Putamen (tissue), 1 donor: Measurements from ENCODE around the gene GATAD2B.

Experiments used
- DNase-seq: peaks from one replicate; pipeline ENCODE4 v3.0.0-alpha.2; 2016; ENCODE audit warnings: low spot score

GATAD2B gene

GRCh38 chr1:153922972-153923925, at the start of gene GATAD2B:
Gene GATAD2B, minus strand, starts transcription at chr1:153922972. Its CDS starts 94,625 bp downstream, at chr1:153828347.
- DNase-seq, result peak; percentile 100

DNA sequence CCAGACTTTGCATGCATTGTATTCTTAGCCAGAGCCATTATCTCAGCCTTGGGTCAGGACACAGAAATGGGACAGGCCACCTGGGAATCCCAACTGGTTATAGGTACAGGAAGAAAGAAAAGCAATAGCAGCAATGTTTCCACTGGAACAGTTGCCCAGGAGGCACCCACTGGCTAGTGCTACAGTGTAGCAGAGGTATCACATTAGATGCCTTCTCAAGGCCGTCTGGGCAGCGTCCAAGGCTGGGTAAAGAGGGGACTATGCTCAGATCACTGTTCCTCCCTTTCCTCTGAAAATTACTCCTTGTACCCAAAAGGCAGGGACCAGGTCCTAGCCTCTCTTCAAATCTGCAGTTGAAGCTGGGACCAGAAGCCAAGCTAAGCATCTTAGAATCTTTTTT, 47.6 kb upstream of the GATAD2B start:
- no peak for DNase-seq

DNA sequence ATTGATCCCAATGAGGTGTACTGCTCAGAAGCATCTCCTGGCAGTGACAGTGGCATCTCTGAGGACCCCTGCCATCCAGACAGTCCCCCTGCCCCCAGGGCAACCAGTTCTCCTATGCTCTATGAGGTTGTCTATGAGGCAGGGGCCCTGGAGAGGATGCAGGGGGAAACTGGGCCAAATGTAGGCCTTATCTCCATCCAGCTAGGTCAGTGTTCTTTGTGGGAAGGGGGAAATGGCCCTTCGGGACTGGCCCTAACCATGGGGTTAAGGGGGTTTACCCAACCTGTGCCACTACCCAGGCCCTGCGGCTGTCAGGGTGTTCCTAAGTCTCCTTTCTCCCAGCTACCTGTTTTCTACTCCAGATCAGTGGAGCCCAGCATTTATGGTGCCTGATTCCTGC, 46.2 kb upstream of the GATAD2B start:
- DNase-seq, result no peak

GRCh38 chr1:153968408-153968807, 45.6 kb upstream of the GATAD2B start:
- DNase-seq, result no peak

- no peak for DNase-seq
Measured at GRCh38 chr1:153968000-153968363, 45.2 kb upstream of the GATAD2B start.

DNA sequence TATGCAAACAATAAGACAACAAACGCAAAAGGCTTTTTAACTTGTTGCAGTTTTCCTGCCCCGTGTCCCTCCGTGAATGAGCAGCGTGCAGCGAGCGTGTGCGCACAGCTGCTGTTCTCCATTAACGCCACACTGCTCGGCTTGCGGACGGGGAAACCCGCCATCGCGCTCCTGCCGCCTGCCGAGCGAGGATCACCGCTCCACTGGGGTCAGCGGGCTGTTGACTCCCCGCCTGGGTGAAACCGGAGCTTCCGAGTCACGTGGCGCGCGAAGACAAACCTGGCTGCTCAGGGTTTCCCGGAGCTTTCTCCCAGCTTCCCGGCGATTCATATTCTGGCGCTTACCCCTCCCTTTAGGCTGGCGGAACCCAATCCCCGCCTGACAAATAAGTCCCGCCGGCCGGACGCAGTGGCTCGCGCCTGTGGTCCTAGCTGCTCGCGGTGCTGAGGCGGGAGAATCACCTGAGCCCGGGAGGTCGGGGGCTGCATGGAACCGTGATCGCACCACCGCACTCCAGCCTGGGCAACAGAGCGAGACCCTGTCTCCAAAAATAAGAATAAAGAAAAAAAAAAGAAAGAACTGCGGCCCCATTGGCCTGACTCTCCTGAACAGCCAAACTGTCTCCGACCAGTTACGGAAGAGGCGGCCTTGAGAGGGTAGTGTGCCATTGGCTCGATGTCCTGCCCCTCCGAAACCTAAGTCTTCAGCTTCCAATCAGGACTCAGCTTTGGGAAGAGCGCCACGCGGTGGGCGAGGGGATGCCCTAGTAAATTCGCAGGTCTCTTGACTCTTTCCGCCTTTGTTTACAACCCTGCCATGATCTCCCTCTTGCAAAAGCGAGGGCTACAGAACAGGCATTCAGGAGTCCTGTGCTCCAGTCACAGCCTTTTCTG, 44.6 kb upstream of the GATAD2B start, which contains the start of gene CREB3L4:
TSS of gene CREB3L4 (plus strand) at position 796 of the 893 bp plus-strand sequence. CDS start 624 bp downstream, outside the sequence.
- DNase-seq, result peak; percentile 98

GRCh38 chr1:153963850-153964331, 41.1 kb upstream of the GATAD2B start:
- no peak for DNase-seq

DNA sequence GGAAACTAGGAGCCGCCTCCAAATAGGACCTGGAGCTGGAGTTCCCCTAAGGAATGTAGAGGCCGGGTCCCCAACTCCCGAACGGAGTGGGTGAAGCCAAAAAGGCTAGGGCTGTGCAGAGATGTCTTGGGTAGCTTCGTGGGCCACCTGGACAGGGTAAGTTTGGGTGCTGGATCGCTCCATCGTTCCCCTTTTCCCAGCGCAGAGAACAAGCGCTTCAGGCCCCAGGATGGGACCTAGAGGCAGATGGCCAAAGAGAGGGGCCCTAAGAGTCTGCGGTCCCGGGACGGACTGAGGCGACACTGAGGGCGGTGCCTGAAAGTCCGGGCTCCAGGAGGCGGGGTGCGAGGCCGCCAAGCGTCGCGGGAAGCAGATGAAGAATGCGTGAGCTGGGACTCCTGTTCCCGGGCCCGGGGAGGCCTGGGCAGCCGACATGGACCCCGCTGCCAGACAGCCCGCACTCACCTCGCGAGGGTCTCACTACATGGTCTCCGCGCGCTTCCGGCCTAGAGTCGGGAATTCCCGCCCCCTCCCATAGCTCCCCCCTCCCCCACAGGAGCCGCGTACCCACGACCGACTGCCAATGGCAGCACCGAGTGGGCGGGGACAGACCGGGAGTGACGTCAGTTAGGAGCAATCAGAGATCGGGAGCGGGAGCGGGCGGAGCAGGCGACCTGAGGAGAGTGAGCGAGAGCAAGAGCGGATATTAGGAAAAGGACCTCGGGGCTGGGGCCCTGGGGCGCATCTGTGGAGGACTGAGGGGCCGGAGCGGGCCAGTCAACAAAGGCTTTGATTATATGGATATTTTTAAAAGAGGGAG, 40.5 kb upstream of the GATAD2B start, which contains the start of gene SLC39A1:
TSS of gene SLC39A1 (minus strand) at position 508 of the 820 bp plus-strand sequence. CDS start 822 bp downstream, outside the sequence.
- peak; percentile 98 for DNase-seq

- no peak for DNase-seq
Measured at GRCh38 chr1:153962088-153963029, 39.6 kb upstream of the GATAD2B start.

- DNase-seq, result no peak
Measured at GRCh38 chr1:153961421-153961820, 38.6 kb upstream of the GATAD2B start.

DNA sequence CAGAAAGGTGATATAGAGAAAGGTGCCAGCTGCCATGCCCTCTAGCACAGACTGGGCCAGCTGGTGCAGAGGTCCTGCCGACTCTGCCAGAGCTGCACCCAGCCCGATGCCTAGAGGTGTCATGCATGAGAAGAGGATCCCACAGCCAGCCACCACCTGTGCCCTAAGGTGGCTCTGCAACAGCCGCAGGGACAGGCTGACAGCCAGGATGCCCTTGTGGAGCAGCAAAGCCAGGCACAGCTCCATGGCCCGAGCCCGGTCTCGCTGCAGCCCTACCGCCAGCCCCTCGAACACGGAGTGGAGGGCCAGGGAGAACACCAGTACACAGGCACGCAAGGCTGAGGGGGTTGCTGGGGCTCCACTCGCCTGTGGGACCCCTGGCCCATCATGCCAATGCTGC, 37.4 kb upstream of the GATAD2B start:
- no peak for DNase-seq

DNA sequence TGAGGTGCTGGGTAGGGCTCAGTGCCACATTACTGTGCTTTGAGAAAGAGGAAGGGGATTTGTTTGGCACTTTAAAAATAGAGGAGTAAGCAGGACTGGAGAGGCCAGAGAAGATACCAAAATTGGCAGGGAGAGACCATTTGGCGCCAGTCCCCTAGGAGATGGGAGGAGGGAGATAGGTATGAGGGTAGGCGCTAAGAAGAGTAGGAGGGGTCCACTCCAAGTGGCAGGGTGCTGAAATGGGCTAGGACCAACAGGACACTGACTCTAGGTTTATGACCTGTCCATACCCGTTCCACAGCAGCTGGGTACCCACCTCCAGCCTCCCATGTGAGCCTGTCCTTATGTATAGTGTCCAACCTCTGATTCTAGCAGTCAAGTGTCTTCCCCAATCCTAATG, 36.7 kb upstream of the GATAD2B start:
- no peak for DNase-seq

- no peak for DNase-seq
Measured at GRCh38 chr1:153958961-153959260, 36.1 kb upstream of the GATAD2B start.

- DNase-seq, result peak; percentile 98
Measured at GRCh38 chr1:153958111-153958960, 35.6 kb upstream of the GATAD2B start, which contains the start of gene CRTC2. Gene CRTC2, minus strand, starts transcription at chr1:153958612. Its CDS starts 115 bp downstream, at chr1:153958497.

GRCh38 chr1:153957744-153958110, 35.0 kb upstream of the GATAD2B start:
- no peak for DNase-seq

- DNase-seq, result no peak
Measured at GRCh38 chr1:153956997-153957715, 34.4 kb upstream of the GATAD2B start.

GRCh38 chr1:153954826-153955225, 32.1 kb upstream of the GATAD2B start:
- DNase-seq, result no peak

GRCh38 chr1:153953859-153954365, 31.1 kb upstream of the GATAD2B start:
- no peak for DNase-seq
